ENCODE data around the gene WASF1. TPM values are rescaled to one million over a fixed set of nuclear protein-coding genes. Genes with fewer than 3 reads are reported as not detected.
A peak's percentile ranks its signal among the peaks of the same experiment; 100 is the strongest.

The WASF1 gene
- total RNA-seq, 1 experiment from 2014 or later = 28.6 TPM

- H3K36me3 Mint-ChIP-seq (ENCODE audit: insufficient read depth in 1 of 3, low read depth in 3 of 3) = peaks cover 2 to 35% (median 13%) of the 10 kb centered on the region in 3 experiments; a peak in 4 of 7 replicates
- H3K4me3 Mint-ChIP-seq = no peak overlapping the region
- no CpG with 5 or more reads among the region's 1 CpG for WGBS (ENCODE audit: extremely low coverage, insufficient read length, low lambda C conversion rate)
- no peak overlapping the region for H2BK120ac ChIP-seq (ENCODE audit: low read depth, low read length, poor library complexity, severe bottlenecking)
- no peak overlapping the region for H3T11ph ChIP-seq (ENCODE audit: low read length)
- H4K5ac ChIP-seq (ENCODE audit: insufficient read length, low read depth, low read length) = no peak overlapping the region
- H2BK15ac ChIP-seq (ENCODE audit: low read depth, low read length) = no peak overlapping the region
- H3K27me3 ChIP-seq (ENCODE audit: insufficient read depth, low read length) = no peaks in the 10 kb centered on the region
- H3K79me1 ChIP-seq (ENCODE audit: insufficient read depth, low read depth, low read length, poor library complexity, severe bottlenecking) = no peaks in the 10 kb centered on the region
- no peaks in the 10 kb centered on the region for H4K20me1 ChIP-seq (ENCODE audit: control insufficient read depth, insufficient read depth, insufficient read length)
- H4K91ac ChIP-seq (ENCODE audit: insufficient read length, low read depth, low read length) = no peak overlapping the region
- H3K27ac ChIP-seq (ENCODE audit: insufficient read length, low read depth, low read length) = no peak overlapping the region
- no peak overlapping the region for H3K9ac ChIP-seq (ENCODE audit: extremely low read depth, insufficient read length, low read length)
- no peak overlapping the region for H3K18ac ChIP-seq (ENCODE audit: insufficient read length, low read depth, low read length)
- H3K4me1 Mint-ChIP-seq = no peaks in the 10 kb centered on the region
- H3K23ac ChIP-seq (ENCODE audit: insufficient read length, low read depth, low read length) = no peak overlapping the region
- no peaks in the 10 kb centered on the region for H3K27me3 Mint-ChIP-seq (ENCODE audit: low read depth)
- H3K4me2 ChIP-seq (ENCODE audit: insufficient read depth, insufficient read length, low read length) = no peak overlapping the region
- H2BK20ac ChIP-seq (ENCODE audit: low read depth, low read length, poor library complexity, severe bottlenecking) = no peak overlapping the region
- no peak overlapping the region for H3K56ac ChIP-seq (ENCODE audit: insufficient read length, low read depth, low read length)
- no peak for DNase-seq
- H3K4me1 ChIP-seq (ENCODE audit: insufficient read depth, low read length) = no peaks in the 10 kb centered on the region
- H2AK5ac ChIP-seq (ENCODE audit: insufficient read length, low read length) = no peak overlapping the region
- no peak overlapping the region for H3K14ac ChIP-seq (ENCODE audit: insufficient read depth, low read length)
- H2BK12ac ChIP-seq (ENCODE audit: insufficient read length, low read depth, low read length) = no peak overlapping the region
- H3K4ac ChIP-seq (ENCODE audit: low read depth, low read length) = no peak overlapping the region
- no peak overlapping the region for H2AFZ ChIP-seq (ENCODE audit: low read length)
- no peaks in the 10 kb centered on the region for H3K23me2 ChIP-seq (ENCODE audit: insufficient read length, low read depth, low read length, poor library complexity, severe bottlenecking)
- no peaks in the 10 kb centered on the region for H3K9me3 Mint-ChIP-seq
- H3K9me3 ChIP-seq (ENCODE audit: control insufficient read depth, low read depth, low read length) = no peaks in the 10 kb centered on the region
- no peak overlapping the region for H2BK5ac ChIP-seq (ENCODE audit: insufficient read length, low read length)
- H4K8ac ChIP-seq (replicated peaks; ENCODE audit: insufficient read length, low read depth, low read length) = no peak overlapping the region
- TF ChIP-seq, protein P1, sequence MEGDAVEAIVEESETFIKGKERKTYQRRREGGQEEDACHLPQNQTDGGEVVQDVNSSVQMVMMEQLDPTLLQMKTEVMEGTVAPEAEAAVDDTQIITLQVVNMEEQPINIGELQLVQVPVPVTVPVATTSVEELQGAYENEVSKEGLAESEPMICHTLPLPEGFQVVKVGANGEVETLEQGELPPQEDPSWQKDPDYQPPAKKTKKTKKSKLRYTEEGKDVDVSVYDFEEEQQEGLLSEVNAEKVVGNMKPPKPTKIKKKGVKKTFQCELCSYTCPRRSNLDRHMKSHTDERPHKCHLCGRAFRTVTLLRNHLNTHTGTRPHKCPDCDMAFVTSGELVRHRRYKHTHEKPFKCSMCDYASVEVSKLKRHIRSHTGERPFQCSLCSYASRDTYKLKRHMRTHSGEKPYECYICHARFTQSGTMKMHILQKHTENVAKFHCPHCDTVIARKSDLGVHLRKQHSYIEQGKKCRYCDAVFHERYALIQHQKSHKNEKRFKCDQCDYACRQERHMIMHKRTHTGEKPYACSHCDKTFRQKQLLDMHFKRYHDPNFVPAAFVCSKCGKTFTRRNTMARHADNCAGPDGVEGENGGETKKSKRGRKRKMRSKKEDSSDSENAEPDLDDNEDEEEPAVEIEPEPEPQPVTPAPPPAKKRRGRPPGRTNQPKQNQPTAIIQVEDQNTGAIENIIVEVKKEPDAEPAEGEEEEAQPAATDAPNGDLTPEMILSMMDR (conservative IDR thresholded peaks at IDR 0.05) = no peak
- no peaks in the 10 kb centered on the region for H3K79me2 ChIP-seq (ENCODE audit: insufficient read depth, low read length)
- 0 out of 7 replicates have a peak overlapping the region, but pooled peaks of 1 of the 3 experiments have one; percentile 44 for H3K27ac Mint-ChIP-seq
These were observed 46.8 kb upstream of the WASF1 start for GRCh38 chr6:110226261-110226660.

Measured in H9 (cell line).